Ureter (tissue), 1 donor: ENCODE measurements around the gene C17orf114.

ENCODE experiments used
- DNase-seq: peaks from one replicate; pipeline ENCODE4 v3.0.0-alpha.2; 2020; ENCODE audit warnings: low spot score
- donor health status: DM: yes; HTN: yes; CAD: no.

Gene C17orf114

GRCh38 chr17:4823373-4824089 is 21.4 kb upstream of the C17orf114 start:
- no peak for DNase-seq

GRCh38 chr17:4822835-4823234 is 20.7 kb upstream of the C17orf114 start:
- DNase-seq, result no peak

DNA sequence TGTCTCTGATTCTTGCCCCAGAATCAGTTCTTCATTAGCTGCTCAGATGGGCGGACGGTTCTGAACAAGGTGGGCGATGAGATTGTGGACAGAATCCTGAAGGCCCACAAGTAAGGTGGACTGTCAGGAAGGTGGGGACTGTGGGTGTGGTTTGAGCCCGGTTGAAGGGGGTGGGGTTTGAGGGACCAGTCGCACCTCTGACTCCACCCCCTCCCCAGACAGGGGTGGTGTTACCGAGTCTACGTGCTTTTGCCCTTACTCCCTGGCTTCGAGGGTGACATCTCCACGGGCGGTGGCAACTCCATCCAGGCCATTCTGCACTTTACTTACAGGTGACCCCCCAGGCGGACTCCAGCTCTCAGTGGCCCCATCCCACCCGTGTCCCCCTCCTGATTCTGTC is 16.1 kb upstream of the C17orf114 start:
- no peak for DNase-seq

- no peak for DNase-seq
These were observed 14.7 kb upstream of the C17orf114 start for GRCh38 chr17:4816826-4817225.

DNA sequence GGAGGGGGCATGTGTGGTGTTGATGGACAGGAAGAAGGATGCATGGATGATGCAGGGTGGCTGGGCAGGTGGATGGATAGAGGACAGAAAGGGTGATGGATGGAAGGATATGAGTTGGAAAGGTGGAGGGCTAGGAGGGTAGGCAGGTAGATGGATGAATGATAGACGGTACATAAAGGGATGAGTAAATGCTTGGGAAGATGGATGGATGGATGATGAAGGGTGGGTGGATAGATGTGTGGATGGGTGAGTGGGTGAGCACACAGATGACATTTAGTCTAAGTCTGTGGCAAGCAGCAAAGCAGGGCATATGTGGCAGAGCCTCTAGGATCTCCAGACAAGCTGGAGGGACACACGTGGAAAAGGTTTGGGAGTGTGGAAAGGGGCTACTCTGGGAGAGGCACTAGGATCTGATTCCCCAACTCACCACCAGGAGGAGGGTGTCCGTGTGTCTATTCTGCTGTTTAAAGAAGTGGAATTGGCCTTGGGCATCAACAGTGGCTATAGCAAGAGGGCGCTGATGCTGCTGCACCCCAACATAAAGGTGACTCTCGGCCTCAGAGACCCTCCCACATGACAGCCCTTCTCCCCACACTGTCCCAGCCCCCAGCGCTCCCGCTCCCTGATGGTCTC is 13.0 kb upstream of the C17orf114 start:
- DNase-seq, result no peak

- no peak for DNase-seq
These were observed 10.6 kb upstream of the C17orf114 start for GRCh38 chr17:4812690-4813089.

- DNase-seq, result no peak
These were observed 9.3 kb upstream of the C17orf114 start for GRCh38 chr17:4811471-4811870.

GRCh38 chr17:4810696-4811290 is 8.7 kb upstream of the C17orf114 start:
- no peak for DNase-seq

DNA sequence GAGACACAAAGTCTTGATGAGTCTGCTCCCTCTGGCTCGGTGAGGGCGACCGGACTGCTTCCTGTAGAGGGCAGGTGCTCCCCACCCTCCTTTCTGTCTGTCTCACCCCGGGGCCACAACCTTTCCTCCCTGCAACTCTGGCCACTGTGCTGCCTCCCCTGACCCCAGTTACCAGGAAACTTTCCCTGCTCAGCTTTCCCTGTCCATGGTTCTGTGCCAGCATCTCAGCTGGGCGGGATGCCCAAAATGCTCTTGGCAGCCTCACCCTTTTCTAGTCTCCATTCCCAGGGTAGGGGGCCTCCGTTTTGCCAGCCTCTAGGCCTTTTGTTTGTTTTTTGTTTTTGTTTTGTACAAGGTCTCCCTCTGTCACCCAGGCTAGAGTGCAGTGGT is 6.2 kb upstream of the C17orf114 start:
- peak; percentile 66 for DNase-seq

DNA sequence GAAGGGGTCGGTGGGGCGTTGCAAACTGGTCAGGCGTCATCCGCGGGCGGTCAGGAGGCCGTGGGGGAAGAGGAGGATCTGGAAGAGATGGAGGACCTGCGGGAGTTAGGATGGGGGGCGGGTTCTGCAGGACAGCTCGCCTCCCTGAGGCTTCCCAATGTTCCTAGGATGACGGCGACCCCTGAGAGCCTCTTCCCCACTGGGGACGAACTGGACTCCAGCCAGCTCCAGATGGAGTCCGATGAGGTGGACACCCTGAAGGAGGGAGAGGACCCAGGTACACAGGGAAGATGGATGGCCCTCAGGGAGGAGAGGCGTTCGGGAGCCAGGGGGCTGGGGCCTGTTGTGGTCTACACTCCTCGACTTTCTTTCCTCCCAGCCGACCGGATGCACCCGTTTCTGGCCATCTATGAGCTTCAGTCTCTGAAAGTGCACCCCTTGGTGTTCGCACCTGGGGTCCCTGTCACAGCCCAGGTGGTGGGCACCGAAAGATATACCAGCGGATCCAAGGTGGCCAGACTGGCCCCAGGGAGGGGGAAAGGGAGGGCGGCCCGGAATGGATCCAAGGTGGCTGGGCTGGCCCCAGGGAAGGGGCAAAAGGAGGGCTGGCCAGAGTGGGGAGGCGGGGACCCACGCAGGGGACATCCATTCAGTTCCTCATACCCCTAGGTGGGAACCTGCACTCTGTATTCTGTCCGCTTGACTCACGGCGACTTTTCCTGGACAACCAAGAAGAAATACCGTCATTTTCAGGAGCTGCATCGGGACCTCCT is 5.7 kb upstream of the C17orf114 start:
- no peak for DNase-seq

DNA sequence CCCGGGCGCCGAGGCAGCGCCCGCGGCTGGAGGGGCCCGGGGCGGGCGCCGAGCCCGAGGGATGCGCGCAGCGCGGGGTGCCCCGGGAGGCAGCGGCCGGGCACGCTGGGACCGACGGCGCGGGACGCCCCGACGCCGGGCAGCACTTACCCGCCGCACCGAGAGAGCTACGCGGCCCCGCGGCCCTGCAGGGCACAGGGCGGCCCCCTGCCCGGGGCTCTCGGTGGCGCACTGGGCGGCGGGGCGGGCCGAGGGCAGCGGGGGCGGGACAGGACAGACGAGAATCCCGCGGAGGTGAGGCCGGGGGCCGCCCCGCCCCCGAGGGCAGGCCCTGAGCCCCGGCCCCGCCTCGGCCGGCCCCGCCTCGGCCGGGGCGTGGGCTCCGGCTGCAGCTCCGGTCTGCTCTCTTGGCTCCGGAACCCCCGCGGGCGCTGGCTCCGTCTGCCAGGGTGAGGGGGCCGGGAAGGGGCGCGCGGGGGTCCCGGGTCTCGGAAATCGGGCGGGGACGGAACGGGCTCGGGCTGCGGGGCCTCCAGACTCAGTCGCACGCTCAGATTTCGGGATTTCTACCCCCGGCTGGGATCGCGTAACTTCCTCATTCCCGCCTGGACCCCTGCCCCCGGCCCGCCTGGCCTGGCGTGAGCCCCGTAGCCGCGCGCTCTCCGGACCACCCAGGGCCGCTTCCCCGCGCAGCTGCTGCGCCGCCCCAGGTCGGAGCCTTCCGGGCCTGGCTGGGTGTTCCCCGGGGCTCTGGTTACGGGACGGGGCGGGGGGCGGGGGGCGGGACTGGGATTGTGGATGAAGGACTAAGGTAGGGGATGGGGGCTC is 4.9 kb upstream of the C17orf114 start, which contains the start of gene PLD2:
Gene PLD2 (plus strand): TSS at position 376 of the 828 bp plus-strand sequence. CDS start 621 bp downstream, outside the sequence.
- peak; percentile 84 for DNase-seq

DNA sequence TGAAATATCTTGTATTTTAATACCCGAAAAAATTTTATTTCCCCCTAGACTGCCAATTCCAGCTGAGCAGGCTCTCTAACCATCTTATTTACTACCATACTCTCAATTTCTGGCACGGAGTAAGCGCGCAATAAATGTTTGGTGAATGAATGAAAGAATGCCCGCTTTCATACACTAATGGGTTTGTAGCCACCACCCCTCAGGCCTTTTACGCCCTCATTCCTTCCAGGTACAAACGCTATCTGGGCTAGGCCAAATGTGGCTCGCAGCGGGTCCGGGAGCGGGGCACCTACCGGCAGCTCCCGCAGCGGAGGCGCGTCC is 4.3 kb upstream of the C17orf114 start:
- DNase-seq, result no peak

DNA sequence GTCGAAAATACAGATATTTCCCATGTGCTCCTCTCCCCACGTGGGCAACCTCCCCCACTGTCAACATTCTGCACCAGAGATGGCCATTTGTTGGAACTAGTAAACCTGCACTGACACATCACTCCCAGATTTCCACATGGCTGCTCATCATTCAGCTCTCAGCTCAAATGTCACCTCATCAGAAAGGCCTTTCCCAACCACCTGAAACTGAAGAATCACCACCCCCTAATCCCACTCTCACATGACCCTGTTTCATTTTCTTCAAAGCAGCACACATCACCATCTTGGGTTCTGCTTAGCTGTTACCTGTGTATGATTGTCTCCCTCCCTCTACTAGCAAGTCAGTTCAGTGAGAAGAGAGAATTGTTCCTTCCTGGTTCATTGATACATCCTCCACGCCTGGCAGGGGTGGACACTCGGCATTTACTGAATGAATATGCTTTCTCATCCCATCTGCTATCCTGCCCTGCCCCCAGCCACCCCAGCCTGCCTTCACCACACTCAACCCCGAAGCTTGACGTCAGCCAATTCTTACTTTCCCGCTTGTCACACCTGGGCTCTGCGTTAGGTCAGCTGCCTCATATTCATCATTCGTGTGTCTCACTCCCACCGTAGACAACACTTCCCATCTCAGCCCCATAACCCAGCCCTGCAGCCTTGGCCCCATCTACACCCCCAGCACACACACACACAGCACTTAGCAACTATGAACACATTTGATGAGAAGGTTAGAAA is 1.5 kb downstream of the C17orf114 start:
- DNase-seq, result no peak

DNA sequence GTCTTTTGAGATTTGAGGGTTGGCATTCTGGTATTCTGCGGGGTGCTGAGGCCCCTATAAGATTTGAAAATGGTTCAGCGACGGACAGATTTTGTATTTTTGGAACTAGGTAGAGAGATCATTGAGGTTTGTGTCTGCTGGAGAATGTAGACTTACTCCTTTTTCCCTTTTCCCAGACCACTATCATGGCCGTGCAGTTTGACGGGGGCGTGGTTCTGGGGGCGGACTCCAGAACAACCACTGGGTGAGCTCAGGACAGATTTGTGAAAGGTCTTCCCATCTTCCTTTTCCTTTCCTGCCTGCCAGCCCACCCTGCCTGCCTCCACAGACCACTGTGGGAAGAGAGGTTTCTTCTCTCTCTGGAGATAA is 5.6 kb downstream of the C17orf114 start:
- DNase-seq, result no peak

- no peak for DNase-seq
These were observed 7.0 kb downstream of the C17orf114 start for GRCh38 chr17:4795168-4795567.

DNA sequence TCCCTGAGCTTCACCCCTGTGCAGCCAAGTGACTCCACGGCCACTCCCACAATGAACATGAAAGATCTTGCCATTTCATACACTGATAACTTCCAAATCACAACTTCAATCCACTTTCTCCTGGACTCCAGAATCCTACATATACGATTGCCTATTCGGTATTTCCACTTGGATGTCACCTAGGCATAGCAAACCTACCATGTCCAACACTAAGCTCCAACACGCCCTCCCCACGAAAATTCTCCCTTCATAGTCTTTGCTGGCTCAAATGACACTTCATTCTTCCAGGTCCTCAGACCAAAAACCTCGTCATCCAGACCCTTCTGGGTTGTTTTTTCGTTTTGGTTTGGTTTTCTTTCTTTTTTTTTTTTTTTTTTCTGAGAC is 11.4 kb downstream of the C17orf114 start:
- no peak for DNase-seq

DNA sequence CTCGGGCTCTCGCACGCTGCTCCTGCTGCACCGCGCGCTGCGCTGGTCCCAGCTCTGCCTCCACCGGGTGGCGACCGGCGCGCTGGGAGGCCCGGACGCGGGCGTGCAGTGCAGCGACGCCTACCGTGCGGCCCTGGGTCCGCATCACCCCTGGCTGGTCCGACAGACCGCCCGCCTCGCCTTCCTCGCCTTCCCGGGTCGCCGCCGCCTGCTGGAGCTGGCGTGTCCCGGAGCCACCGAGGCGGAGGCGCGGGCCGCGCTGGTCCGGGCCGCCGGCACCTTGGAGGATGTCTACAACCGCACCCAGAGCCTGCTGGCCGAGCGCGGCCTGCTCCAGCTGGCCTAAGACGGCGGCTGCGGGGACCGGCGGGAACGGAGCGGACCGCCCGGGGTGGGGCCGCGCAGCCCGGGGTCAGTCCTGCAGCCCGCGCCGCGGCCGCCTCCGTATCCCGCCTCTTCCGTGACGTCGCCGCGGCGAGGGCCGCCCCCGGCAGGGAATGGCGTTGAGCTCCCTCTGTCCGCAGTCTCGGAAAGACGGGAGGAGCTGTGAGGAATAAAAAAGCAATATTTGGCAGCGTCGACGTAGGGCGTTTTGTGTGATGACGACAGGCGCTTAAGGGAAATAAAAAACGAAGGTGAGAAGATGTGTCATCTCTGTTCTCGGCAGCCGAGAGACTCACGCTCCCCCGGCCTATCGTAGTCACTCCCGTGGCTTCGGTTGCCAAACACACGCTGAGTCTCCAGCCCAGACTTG is 12.0 kb downstream of the C17orf114 start:
- peak; percentile 86 for DNase-seq

DNA sequence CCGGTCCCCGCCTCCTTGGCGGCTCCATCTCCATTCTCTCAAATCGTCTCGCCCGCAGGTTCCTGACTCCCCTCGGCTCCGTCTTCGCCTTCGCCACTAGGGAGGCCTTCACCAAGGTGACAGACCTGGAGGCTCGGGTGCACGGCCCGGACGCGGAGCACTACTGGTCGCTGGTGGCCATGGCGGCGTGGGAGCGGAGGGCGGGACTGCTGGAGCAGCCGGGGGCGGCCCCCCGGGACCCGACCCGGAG is 12.5 kb downstream of the C17orf114 start:
- no peak for DNase-seq

- no peak for DNase-seq
These were observed 13.1 kb downstream of the C17orf114 start, which contains the start of gene GLTPD2 for GRCh38 chr17:4788807-4789700. GLTPD2 (plus strand) TSS chr17:4788964; CDS start chr17:4789012, 48 bp downstream.
